ENCODE data around the gene EDA.

The EDA gene

GRCh38 chrX:70084592-70085240 is 468.8 kb downstream of the EDA start:
- DNase-seq: no peak

GRCh38 chrX:70087857-70088630 is 472.1 kb downstream of the EDA start:
- DNase-seq: no peak

- no peak for DNase-seq
Observed at GRCh38 chrX:70088751-70089150, 472.8 kb downstream of the EDA start.
